Nephron (organoid): ENCODE results near the gene NFIX.

Experiments used
- H3K27ac Mint-ChIP-seq, 3 experiments: 2 replicates each; pipeline ENCODE4 v1.8.0; 2020; ENCODE audit warnings: mixed read lengths in 3 of 3, mild to moderate bottlenecking in 2 of 3, moderate library complexity in 1 of 3
- H3K27me3 Mint-ChIP-seq: 2 replicates; pipeline ENCODE4 v1.8.0; 2021; ENCODE audit warnings: low read depth, mild to moderate bottlenecking, moderate library complexity, mixed read lengths
- H3K36me3 Mint-ChIP-seq: 2 replicates; pipeline ENCODE4 v1.8.0; 2020; ENCODE audit warnings: low read depth, mixed read lengths
- H3K4me1 Mint-ChIP-seq: 2 replicates; pipeline ENCODE4 v1.8.0; 2020; ENCODE audit warnings: mixed read lengths
- H3K4me3 Mint-ChIP-seq, 3 experiments: 2 replicates each; pipeline ENCODE4 v1.8.0; 2020; ENCODE audit warnings: mild to moderate bottlenecking in 3 of 3, mixed read lengths in 3 of 3, moderate library complexity in 2 of 3
- H3K9me3 Mint-ChIP-seq: 2 replicates; pipeline ENCODE4 v1.8.0; 2020; ENCODE audit warnings: mixed read lengths
- CTCF ChIP-seq, 3 experiments: fragments of 200-600 bp; sonication (generic); IDR thresholded peaks; one replicate each; pipeline ENCODE4 v1.5.0; 2021; ENCODE audit warnings: antibody characterized with exemption in 3 of 3; ENCODE audit not compliant: unreplicated experiment in 3 of 3

The NFIX gene

GRCh38 chr19:13069415-13070359 is 74.4 kb downstream of the NFIX start:
- no peak for TF ChIP-seq CTCF (IDR thresholded peaks at IDR 0.05; ENCODE audit: unreplicated experiment in 3 of 3)
- no peaks in the 10 kb centered on the region for H3K36me3 Mint-ChIP-seq
- no peaks in the 10 kb centered on the region for H3K9me3 Mint-ChIP-seq
- peaks cover 66% of the 10 kb centered on the region for H3K4me1 Mint-ChIP-seq
- peaks cover 54% of the 10 kb centered on the region for H3K27me3 Mint-ChIP-seq
- H3K4me3 Mint-ChIP-seq, result no peak overlapping the region
- peak overlapping the region in 2 of 3 experiments; percentile 25 to 59 for H3K27ac Mint-ChIP-seq

- no peak for TF ChIP-seq CTCF (IDR thresholded peaks at IDR 0.05; ENCODE audit: unreplicated experiment in 3 of 3)
- H3K4me3 Mint-ChIP-seq, result no peak overlapping the region
- no peaks in the 10 kb centered on the region for H3K36me3 Mint-ChIP-seq
- peak overlapping the region in 2 of 3 experiments; percentile 25 to 59 for H3K27ac Mint-ChIP-seq
- H3K9me3 Mint-ChIP-seq, result no peaks in the 10 kb centered on the region
- peaks cover 52% of the 10 kb centered on the region for H3K27me3 Mint-ChIP-seq
- peaks cover 62% of the 10 kb centered on the region for H3K4me1 Mint-ChIP-seq
Measured at GRCh38 chr19:13070425-13071140, 75.3 kb downstream of the NFIX start.

GRCh38 chr19:13071444-13072187 is 76.3 kb downstream of the NFIX start:
- Mint-ChIP-seq H3K4me1 (peaks cover 61% of the 10 kb centered on the region), H3K4me3 (no peak overlapping the region), H3K9me3 (no peaks in the 10 kb centered on the region), H3K27ac (peak overlapping the region in 2 of 3 experiments; percentile 37 to 74), H3K36me3 (no peaks in the 10 kb centered on the region), H3K27me3 (peaks cover 50% of the 10 kb centered on the region)
- no peak for TF ChIP-seq CTCF (IDR thresholded peaks at IDR 0.05; ENCODE audit: unreplicated experiment in 3 of 3)

- peaks cover 60% of the 10 kb centered on the region for H3K4me1 Mint-ChIP-seq
- TF ChIP-seq CTCF (IDR thresholded peaks at IDR 0.05; ENCODE audit: unreplicated experiment in 3 of 3), result no peak
- H3K9me3 Mint-ChIP-seq, result no peaks in the 10 kb centered on the region
- H3K4me3 Mint-ChIP-seq, result no peak overlapping the region
- H3K36me3 Mint-ChIP-seq, result no peaks in the 10 kb centered on the region
- peaks cover 49% of the 10 kb centered on the region for H3K27me3 Mint-ChIP-seq
- peak overlapping the region in 1 of 3 experiments; percentile 74 for H3K27ac Mint-ChIP-seq
Measured at GRCh38 chr19:13072188-13072908, 77.1 kb downstream of the NFIX start.

- Mint-ChIP-seq H3K4me3 (no peak overlapping the region), H3K27me3 (peaks cover 49% of the 10 kb centered on the region), H3K4me1 (peaks cover 62% of the 10 kb centered on the region), H3K36me3 (no peaks in the 10 kb centered on the region), H3K9me3 (no peaks in the 10 kb centered on the region), H3K27ac (peak overlapping the region in 1 of 3 experiments; percentile 48)
- no peak for TF ChIP-seq CTCF (IDR thresholded peaks at IDR 0.05; ENCODE audit: unreplicated experiment in 3 of 3)
Measured at GRCh38 chr19:13073263-13073662, 78.0 kb downstream of the NFIX start.
